Fibroblast of lung (primary cell): ENCODE data around the gene TSHZ2. TPM values are rescaled to one million over a fixed set of nuclear protein-coding genes. Genes with fewer than 3 reads are reported as not detected.

Experiments
- DNase-seq, 2 donors: peaks; one replicate each; pipeline versions ENCODE4 v3.0.0 to v3.0.0-alpha.2; 2010; ENCODE audit warnings: low read depth in 2 of 2
- H2AFZ ChIP-seq: 2 replicates; pipeline ENCODE4 v1.5.1; 2012; ENCODE audit warnings: low read length, control low read depth, inconsistent platforms
- H3K27ac ChIP-seq: 2 replicates; pipeline ENCODE4 v1.5.1; 2011; ENCODE audit warnings: low read length, control low read depth; ENCODE audit not compliant: insufficient read depth
- H3K27me3 ChIP-seq: 2 replicates; pipeline ENCODE4 v1.5.1; 2011; ENCODE audit warnings: mild to moderate bottlenecking, low read length; ENCODE audit not compliant: control insufficient read depth, insufficient read depth
- H3K36me3 ChIP-seq: 2 replicates; pipeline ENCODE4 v1.5.1; 2011; ENCODE audit warnings: low read length; ENCODE audit not compliant: control insufficient read depth, insufficient read depth
- H3K4me1 ChIP-seq: 2 replicates; pipeline ENCODE4 v1.5.1; 2011; ENCODE audit warnings: low read length; ENCODE audit not compliant: control insufficient read depth, insufficient read depth; ENCODE audit errors: extremely low read depth
- H3K4me2 ChIP-seq: 2 replicates; pipeline ENCODE4 v1.5.1; 2011; ENCODE audit warnings: low read length, control low read depth; ENCODE audit not compliant: insufficient read depth; ENCODE audit errors: extremely low read depth
- H3K4me3 ChIP-seq, 4 experiments: fragments of 200-600 bp in 1 of 4; sonication (generic) in 1 of 4; replicated peaks in 1 of 4; 2 replicates each; pipeline ENCODE4 v1.5.1; 2011 to 2016; ENCODE audit warnings: low read length in 4 of 4, low read depth in 3 of 4, mild to moderate bottlenecking in 3 of 4, control low read depth in 2 of 4, inconsistent platforms in 1 of 4, mixed read lengths in 1 of 4; ENCODE audit not compliant: insufficient read depth in 1 of 4; ENCODE audit errors: control extremely low read depth in 1 of 4
- H3K79me2 ChIP-seq: 2 replicates; pipeline ENCODE4 v1.5.1; 2012; ENCODE audit warnings: mild to moderate bottlenecking, low read length, inconsistent platforms; ENCODE audit not compliant: control insufficient read depth, insufficient read depth
- H3K9ac ChIP-seq: 2 replicates; pipeline ENCODE4 v1.5.1; 2011; ENCODE audit warnings: mild to moderate bottlenecking, low read length, control low read depth; ENCODE audit not compliant: insufficient read depth
- H3K9me3 ChIP-seq: 2 replicates; pipeline ENCODE4 v1.5.1; 2012; ENCODE audit warnings: low read depth, low read length; ENCODE audit not compliant: control insufficient read depth, insufficient read depth
- H4K20me1 ChIP-seq: 2 replicates; pipeline ENCODE4 v1.5.1; 2011; ENCODE audit warnings: low read length; ENCODE audit not compliant: control insufficient read depth, insufficient read depth; ENCODE audit errors: extremely low read depth
- EZH2 ChIP-seq: IDR thresholded peaks from 2 replicates; pipeline ENCODE4 v1.5.1; 2012; ENCODE audit warnings: low read length, control low read depth, mild to moderate bottlenecking; ENCODE audit errors: missing control alignments
- polyA plus RNA-seq, 2 donors: library from polyadenylated mRNA; depleted of rRNA in 1 of 2; stranded (reverse) in 1 of 2; unstranded in 1 of 2; fragments of >200 nt; gene quantifications; 2 replicates each; pipeline ENCODE4 v1.2.1, GENCODE V29; 2011 to 2012; ENCODE audit warnings: missing spikeins in 1 of 2
- total RNA-seq: library from RNA; depleted of rRNA; stranded (reverse); fragments of >200 nt; gene quantifications from 2 replicates; pipeline ENCODE4 v1.2.1, GENCODE V29; 2014
- TF ChIP-seq, protein P1 (sequence below), 2 donors: IDR thresholded peaks in 1 of 2; conservative IDR thresholded peaks in 1 of 2; 1 replicate in 1 of 2; 2 replicates in 1 of 2; pipeline ENCODE4 v1.5.1; 2011 to 2012; ENCODE audit warnings: low read length in 2 of 2, control low read depth in 1 of 2, inconsistent platforms in 1 of 2, low read depth in 1 of 2, mild to moderate bottlenecking in 1 of 2

TSHZ2 gene
- total and polyA plus RNA-seq, 2 donors (not counting 1 experiment from before 2014, with no cell fraction given) = 0.15 to 2.6 TPM

DNA sequence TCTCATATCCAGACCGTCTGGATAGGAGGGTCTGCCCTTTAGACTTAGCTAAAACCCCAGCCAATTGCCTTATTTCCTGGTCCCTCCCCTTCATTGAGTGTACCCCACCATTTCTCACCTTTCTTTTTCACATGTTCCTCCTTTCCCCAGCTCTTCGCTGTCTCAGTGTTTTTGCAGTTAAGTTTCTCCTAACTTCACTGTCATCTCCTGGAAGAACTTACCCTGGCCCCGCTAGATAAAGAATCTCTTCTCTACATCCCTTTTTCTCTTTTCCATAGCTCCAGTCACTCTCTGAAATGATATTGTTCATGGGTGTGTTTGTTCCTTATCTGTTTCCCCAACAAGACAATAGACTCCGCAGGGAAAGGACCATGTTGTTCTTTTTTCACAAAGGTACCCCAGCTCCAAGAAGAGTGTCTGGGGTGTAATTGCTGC, 208.8 kb downstream of the TSHZ2 start:
- no peaks in the 10 kb centered on the region for H3K27me3 ChIP-seq
- H3K36me3 ChIP-seq = no peaks in the 10 kb centered on the region
- DNase-seq = no peak
- H3K79me2 ChIP-seq = no peaks in the 10 kb centered on the region
- no peak overlapping the region for H3K4me3 ChIP-seq
- no peaks in the 10 kb centered on the region for H4K20me1 ChIP-seq
- H3K4me2 ChIP-seq = no peak overlapping the region
- no peaks in the 10 kb centered on the region for H3K4me1 ChIP-seq
- TF ChIP-seq, protein P1, sequence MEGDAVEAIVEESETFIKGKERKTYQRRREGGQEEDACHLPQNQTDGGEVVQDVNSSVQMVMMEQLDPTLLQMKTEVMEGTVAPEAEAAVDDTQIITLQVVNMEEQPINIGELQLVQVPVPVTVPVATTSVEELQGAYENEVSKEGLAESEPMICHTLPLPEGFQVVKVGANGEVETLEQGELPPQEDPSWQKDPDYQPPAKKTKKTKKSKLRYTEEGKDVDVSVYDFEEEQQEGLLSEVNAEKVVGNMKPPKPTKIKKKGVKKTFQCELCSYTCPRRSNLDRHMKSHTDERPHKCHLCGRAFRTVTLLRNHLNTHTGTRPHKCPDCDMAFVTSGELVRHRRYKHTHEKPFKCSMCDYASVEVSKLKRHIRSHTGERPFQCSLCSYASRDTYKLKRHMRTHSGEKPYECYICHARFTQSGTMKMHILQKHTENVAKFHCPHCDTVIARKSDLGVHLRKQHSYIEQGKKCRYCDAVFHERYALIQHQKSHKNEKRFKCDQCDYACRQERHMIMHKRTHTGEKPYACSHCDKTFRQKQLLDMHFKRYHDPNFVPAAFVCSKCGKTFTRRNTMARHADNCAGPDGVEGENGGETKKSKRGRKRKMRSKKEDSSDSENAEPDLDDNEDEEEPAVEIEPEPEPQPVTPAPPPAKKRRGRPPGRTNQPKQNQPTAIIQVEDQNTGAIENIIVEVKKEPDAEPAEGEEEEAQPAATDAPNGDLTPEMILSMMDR (conservative IDR thresholded peaks at IDR 0.05 in 1 of 2, IDR thresholded peaks at IDR 0.05 in 1 of 2; ENCODE audit: low read depth in 1 of 2, low read length in 2 of 2) = no peak
- TF ChIP-seq EZH2 = no peak
- no peaks in the 10 kb centered on the region for H3K9me3 ChIP-seq
- no peak overlapping the region for H3K27ac ChIP-seq
- no peak overlapping the region for H2AFZ ChIP-seq
- H3K9ac ChIP-seq = no peak overlapping the region

DNA sequence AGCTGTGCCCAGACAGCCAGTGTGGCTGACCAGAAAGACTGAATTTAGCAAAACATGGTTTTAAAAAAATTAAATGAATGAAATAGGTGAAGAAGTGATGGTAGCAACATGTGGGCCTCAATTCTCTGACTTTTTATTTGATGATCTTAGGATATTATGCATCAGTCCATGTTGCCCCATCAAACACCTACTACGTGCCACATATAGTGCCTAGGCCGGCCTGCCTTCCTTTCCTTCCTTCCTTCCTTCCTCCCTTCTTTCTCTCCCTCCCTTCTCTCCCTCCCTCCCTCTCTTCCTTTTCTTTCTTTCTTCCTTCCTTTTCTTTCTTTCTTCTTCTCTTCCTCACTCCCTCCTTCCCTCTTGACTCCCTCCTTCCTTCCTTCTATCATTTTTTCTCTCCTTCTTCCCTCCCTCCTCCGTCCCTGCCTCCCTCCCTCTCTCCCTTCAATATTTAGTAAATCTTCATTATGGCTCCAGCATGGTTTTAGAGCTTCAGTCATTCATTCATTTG, 209.8 kb downstream of the TSHZ2 start:
- H3K27me3 ChIP-seq = no peaks in the 10 kb centered on the region
- no peak overlapping the region for H3K4me3 ChIP-seq
- no peaks in the 10 kb centered on the region for H3K9me3 ChIP-seq
- no peak overlapping the region for H3K9ac ChIP-seq
- H3K79me2 ChIP-seq = no peaks in the 10 kb centered on the region
- no peaks in the 10 kb centered on the region for H3K36me3 ChIP-seq
- TF ChIP-seq, protein P1 (conservative IDR thresholded peaks at IDR 0.05 in 1 of 2, IDR thresholded peaks at IDR 0.05 in 1 of 2; ENCODE audit: low read depth in 1 of 2, low read length in 2 of 2) = no peak
- TF ChIP-seq EZH2 = no peak
- H3K4me1 ChIP-seq = no peaks in the 10 kb centered on the region
- H2AFZ ChIP-seq = no peak overlapping the region
- DNase-seq = no peak
- H3K4me2 ChIP-seq = no peak overlapping the region
- H3K27ac ChIP-seq = no peak overlapping the region
- H4K20me1 ChIP-seq = no peaks in the 10 kb centered on the region

DNA sequence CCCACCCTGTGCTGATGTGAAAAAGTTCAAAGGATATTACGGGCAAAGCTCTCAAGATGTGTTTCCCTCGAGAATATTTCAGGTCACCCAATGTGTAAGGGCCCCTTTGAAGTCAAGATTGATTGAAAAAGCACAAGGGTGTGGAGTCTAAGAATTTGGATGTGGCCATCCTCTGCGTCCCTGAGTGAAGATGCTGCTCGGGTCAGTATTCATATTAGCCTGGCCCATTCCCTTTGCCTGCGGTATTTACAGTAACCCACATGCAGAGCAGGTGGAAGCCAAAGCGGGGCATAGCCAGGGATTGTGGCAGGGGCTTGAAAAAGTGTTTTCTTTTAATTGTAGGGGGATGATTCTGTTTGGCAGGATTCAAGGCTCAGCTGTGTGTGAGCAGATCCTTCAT, 211.0 kb downstream of the TSHZ2 start:
- H3K9me3 ChIP-seq = no peaks in the 10 kb centered on the region
- H3K4me1 ChIP-seq = no peaks in the 10 kb centered on the region
- no peaks in the 10 kb centered on the region for H4K20me1 ChIP-seq
- DNase-seq = no peak
- TF ChIP-seq EZH2 = no peak
- TF ChIP-seq, protein P1 (conservative IDR thresholded peaks at IDR 0.05 in 1 of 2, IDR thresholded peaks at IDR 0.05 in 1 of 2; ENCODE audit: low read depth in 1 of 2, low read length in 2 of 2) = no peak
- H3K4me2 ChIP-seq = no peak overlapping the region
- no peak overlapping the region for H3K4me3 ChIP-seq
- H2AFZ ChIP-seq = no peak overlapping the region
- H3K9ac ChIP-seq = no peak overlapping the region
- no peaks in the 10 kb centered on the region for H3K79me2 ChIP-seq
- H3K27me3 ChIP-seq = no peaks in the 10 kb centered on the region
- H3K36me3 ChIP-seq = no peaks in the 10 kb centered on the region
- no peak overlapping the region for H3K27ac ChIP-seq
